ENCODE data around the gene PEF1.

PEF1 gene

DNA sequence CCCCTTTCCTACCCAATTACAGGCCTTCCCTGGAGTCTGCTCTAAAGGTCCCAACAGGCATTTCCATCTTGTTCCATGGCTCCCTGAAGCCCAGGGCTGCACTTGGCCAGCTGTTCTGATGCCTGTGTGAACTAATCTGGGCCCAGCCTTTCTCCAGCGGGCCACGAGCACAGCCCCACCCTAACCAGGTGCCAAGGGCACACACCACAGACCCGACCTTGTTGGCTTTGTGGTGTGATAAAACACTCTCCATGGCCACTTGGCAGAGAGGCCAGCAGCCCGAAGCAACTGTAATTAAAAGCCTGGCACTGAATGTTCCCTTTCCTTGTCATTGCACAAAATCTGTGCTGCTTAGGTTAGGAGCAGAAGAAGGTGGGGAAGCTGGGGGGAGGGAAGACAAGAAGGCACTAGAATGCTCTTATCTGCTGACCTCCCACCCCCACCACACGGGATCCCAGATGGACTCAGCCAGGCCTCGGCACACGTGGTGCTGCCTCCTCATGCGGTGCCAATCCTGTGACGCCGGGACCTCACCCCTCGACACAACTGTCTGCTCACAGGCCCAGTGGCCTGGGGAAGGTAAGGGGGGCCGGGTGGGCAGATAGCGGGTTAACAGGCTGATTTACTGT lies 17.3 kb downstream of the PEF1 start:
- no peak for DNase-seq

DNA sequence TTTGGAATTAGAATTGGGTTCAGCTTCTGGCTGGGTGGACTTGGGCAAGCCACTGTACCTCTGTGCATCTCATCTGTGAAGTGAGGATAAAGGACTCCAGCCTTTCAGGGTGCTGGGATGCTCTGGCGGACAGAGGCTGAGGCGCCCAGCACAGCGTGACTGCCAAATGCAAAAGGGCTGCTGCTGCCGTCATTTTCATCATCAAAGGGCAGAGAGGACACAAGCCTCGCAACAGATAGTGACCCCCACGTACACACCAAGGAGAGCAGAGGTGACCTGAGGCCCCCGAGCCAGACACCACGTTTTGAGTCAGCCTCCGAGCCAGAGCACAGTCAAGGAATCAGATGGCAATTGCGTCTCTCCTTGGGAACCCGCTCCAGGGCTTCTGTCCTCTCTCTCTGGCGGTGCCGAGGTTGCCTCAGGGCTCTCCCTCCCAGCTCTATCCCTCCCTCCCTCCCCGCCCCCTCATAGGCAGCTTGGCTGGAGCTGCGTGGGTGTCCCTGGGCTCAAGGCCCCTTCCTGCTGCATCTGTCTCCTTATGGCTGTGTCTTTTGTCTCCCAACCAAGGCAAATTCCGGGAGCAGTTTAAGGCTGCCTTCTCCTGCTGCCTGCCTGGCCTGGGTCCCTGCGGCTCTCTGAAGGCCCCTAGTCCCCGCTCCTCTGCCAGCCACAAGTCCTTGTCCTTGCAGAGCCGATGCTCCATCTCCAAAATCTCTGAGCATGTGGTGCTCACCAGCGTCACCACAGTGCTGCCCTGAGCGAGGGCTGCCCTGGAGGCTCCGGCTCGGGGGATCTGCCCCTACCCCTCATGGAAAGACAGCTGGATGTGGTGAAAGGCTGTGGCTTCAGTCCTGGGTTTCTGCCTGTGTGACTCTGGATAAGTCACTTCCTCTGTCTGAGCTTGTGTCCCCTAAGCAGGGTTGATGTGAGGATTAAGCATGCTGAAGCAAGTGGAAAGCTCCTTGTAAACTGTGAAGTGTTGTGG lies 18.2 kb downstream of the PEF1 start:
- no peak for DNase-seq

DNA sequence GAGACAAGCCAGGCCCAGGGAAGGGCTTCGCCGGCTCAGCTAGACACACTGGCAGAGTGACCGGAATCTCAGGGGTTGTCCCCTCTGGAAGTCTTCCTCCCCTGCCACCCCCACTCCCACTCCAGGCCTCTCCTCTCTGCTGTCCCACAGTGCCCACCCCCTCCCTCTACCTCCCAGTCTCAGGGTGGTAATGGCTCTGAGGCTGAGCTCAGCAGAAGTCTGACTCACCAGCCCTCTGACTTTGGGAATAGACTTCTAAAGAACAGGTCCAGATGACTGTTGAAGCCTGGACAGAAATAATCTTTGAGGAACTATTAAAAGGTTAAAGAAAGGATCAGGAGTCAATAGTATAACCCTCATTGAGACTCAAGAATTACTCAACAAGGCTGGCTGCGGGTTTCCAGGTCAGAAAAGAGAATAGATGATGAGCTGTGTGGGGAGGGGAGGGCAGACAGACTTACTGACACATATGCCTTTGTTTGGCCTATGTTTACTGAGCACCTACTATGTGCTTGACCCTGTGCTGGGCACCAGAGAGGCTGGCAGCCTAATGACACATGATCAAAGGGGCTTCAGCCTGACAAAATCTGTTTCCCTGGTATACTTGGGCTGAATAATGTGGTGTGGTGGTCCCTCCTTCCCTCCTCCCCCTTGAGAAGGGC lies 19.0 kb downstream of the PEF1 start:
- DNase-seq: no peak

DNA sequence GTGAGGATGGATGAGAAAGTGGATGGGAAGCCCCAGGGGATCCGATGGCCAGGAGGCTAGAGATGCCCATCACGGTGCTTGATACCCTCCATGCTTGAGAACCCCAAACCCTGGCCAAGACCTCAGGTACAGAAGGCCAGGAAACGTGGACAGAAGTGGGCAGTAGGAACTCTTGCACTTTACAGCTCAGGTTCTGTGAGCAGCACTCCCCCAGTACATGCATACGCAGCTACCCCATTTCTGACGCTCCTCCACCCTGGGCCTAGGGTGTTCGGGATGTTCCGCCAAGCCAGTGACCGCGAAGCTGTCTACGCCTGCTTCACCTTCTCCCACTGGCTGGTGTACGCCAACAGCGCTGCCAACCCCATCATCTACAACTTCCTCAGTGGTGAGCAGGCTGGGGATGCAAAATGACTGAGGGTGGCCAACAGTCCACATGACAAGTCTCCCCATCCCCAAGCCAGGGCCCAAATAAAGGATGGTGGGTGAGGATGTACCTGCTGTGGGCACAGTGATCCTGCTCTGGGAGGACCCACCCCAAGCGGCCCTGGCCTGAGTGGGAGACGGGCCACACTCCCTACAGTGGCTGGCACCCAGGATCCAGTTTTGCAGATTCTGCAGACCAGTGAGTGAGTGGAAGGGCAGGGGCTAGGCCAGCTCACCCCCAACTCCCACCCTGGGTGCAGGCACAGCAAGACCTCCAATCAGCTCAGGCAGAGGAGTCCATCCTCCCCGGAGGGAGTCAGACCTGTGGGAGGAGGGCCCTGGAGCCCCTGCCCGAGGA lies 19.8 kb downstream of the PEF1 start:
- DNase-seq: no peak

DNA sequence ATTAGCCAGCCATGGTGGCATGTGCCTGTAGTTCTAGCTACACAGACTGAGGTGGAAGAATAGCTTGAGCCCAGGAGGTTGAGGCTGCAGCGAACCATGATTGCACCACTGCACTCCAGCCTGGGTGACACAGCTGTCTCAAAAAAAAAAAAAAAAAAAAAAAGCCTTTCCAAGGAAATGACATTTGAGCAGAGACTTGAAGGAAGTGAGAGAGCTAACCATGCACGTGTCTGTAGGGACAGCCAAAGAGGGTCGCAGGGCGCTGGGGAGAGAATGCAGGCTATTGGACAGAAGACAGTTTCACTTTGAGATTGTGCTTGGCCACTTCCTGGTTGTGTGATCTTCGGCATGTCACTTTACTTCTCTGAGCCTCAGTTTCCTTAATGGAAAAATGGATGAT lies 20.4 kb downstream of the PEF1 start:
- no peak for DNase-seq

DNA sequence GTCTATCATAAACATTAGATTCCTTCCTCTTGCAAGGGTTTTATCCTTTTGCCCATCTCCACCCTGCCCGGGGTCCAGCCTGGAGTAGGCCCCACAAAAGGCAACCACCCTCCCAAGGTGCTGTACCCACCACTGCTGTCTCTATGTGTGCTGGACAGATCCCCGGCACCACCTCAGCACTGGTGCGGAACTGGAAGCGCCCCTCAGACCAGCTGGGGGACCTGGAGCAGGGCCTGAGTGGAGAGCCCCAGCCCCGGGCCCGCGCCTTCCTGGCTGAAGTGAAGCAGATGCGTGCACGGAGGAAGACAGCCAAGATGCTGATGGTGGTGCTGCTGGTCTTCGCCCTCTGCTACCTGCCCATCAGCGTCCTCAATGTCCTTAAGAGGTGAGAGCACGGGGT lies 21.3 kb downstream of the PEF1 start:
- no peak for DNase-seq

DNA sequence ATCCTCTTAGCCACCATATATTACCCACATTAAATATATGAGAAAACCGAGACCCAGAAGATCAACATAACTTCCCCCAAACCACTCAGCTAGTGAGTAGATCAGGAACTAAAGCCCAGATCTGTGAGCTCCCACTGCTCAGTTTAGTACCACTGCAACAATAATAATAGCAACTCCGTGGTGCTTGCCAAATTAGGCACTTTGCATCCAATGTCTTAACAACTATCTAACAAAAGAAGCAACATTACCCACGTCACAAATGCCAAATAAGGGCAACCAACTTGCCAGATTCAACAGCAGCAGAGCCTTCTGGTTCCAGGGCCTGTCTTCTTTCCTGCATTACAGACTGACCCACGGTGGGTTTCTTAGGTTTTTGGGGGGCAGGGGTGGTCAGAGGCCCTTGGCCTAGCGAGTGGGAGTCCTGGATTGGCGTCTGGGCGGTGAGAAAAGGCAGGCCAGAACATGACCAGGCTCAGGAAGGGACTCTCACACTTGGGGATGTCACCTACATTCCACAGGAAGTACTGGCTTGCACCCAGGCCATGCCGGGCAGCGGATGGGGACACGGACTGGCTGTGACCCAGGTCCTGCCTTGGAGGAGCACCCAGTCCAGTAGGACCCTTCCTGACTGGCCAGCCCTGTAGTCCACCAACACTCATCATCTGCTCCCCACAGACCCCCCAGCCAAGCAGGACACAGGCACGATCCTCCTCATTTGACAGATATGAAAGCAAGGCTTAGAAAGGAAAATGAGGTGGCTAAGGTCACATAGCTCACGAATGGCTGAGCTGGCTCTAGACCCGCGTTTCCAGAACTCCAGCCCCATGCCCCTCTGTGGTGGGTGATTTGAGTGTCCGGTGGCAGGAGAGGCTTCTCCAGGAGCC lies 22.6 kb downstream of the PEF1 start:
- DNase-seq: no peak

DNA sequence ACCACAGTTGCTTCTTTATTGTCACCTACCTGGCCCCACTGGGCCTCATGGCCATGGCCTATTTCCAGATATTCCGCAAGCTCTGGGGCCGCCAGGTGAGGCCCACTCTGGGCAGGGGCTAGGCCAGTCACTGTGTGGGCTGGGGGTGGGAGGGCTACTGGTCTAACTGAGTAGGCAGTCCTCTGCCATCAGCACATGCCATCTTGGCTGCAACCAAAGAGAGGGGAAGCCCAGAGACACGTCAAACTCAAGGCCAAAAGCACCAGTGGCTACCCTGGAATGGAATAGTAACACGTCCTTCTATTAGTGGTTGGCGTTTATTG lies 23.2 kb downstream of the PEF1 start:
- DNase-seq: no peak

DNA sequence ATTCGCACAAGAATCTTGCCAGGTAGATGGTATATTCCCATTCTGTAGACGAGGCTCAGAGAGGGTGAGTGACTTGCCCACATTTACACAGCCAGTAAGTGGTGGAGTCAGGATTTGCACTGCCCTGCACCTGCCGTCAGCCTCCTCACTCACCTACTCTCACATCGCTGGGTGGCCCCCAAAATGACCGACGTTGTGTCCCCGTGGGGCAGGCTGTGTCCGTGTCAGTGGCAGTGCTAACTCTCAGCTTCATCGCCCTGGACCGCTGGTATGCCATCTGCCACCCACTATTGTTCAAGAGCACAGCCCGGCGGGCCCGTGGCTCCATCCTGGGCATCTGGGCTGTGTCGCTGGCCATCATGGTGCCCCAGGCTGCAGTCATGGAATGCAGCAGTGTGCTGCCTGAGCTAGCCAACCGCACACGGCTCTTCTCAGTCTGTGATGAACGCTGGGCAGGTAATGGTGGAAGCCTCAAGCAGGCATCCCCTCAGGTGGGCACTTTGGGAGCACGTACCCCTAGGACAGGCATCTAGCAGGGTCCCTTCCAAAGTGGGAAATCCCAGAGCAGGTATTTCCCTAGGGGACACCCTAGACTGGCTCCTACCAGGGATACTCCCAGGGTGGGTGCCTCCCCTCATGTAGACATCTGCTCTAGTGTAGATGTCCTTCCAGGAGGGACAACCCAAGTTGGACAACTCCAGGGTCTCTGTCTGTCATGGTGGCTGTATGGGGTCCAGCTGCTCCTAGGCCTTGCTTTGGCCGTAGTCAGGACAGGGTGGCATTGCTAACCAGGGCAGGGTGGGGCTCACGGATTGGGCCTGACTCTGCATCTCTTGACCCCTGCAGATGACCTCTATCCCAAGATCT lies 23.8 kb downstream of the PEF1 start:
- no peak for DNase-seq

DNA sequence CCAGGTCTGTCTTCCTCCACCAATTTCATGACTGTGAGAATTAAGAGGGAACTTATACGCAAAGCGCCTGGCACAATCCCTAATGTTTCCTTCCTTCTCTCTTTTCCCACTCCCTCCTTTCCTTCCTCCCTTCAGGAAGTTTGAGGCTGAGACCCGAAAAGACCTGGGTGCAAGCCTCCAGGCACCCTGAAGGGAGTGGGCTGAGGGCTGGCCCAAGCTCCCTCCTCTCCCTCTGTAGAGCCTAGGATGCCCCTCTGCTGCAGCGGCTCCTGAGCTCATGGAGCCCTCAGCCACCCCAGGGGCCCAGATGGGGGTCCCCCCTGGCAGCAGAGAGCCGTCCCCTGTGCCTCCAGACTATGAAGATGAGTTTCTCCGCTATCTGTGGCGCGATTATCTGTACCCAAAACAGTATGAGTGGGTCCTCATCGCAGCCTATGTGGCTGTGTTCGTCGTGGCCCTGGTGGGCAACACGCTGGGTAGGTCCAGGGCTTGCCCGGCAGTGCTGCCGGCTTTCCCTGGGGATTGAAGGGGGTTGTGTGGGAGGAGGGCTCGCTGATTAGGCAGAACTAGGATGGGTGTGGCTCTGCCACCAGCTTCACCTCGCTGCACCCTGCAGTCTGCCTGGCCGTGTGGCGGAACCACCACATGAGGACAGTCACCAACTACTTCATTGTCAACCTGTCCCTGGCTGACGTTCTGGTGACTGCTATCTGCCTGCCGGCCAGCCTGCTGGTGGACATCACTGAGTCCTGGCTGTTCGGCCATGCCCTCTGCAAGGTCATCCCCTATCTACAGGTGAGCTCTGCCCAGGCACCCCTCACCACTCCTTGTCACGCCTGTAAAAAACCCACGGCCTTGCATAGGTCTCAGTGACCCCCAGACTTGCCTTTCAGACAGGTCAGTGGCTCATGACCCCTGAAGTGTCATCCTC lies 25.5 kb downstream of the PEF1 start:
- no peak for DNase-seq

DNA sequence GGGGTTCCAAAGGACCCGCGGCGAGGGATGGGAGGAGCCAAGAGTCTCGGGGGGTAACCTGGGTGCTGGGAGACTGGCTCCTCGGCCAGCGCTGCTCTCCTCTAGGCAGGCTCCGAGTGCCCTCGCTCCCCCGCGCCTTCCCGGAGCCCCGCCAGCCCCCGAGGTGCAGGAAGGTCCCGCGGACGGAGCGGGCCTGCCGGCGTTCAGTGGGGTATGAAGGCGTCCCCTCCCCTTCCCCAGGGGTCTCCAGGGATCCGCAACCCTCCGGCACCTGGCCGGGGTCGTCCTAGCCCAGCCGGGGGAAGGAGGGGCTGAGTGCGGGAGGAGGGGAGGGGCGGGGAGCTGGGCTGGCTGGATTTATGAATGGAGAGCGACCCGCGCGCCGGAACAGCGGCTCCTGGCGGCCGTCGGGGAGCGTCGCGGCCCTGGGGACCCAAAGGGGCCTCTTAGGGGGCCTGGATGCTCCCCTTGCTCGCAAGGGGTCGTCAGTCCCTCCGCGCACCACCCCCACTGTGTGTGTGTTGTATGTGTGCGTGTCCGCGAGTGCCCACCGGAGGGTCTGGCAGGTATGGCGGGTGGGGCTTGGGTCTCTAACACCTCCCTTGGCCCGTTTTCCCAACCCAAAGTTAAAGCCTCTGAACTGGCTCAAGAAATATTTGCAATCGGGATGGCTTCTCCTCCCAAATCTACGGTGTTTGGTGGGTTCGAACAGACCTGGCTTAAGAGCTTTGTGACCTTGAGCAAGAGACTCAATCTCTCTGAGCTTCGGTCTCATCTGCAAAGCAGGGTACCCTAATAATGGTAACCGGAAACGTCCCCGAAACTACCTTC lies 26.5 kb downstream of the PEF1 start:
- DNase-seq: no peak

DNA sequence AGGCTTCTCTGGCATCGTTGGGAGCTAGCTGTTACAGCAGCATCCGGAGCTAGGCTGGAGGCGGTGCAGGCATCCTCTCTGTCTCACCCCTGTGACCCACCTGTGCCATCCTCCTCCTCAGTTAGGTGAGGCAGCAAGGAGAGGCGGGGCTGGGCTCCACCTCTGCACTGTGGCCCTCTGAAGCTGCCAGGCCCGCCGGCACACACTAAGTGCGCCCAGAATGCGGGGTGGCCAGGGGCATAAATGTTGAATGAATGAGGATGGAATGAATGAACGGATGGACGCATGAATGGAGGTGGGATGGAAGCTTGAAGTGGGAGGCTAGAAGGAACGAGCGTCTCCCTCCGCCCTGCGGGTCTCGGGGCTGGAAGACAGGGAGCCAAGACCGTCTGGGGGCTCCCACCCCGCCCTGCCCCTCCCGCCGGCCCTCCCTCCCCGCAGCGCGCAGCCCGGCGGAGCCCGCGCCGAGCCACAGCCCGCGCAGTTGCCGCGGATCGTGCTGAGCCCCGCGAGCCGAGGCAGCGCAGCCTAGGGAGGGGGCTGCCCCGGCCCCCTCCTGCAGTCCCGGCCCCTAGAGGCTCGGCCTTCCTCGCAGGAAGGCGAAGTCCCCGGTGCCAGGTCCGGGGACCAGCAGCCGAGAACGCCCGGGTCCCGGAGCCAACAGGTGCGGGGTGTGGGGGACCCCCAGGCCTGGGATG lies 27.3 kb downstream of the PEF1 start, which contains the start of gene HCRTR1:
Gene HCRTR1 (plus strand): TSS at position 472 of the 698 bp plus-strand sequence. CDS start 1,504 bp downstream, outside the sequence.
- DNase-seq: no peak

DNA sequence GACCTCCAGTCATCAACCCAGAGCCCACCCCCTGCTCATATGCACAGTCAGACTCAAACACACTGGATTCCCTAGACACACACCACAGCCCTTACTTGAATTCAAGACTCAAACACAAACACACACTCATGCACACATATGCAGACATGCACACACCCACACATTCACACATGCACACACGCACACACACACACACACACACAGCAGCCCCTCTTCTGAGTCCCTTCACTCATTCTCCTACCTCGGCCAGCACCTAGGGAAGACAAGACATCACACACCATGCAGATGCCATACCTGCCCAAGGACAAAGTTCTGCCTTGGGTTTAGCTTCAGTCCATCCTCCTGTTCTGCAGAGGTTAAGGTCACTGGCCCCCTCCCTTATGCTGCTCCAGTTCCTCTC lies 28.7 kb downstream of the PEF1 start:
- DNase-seq: no peak

DNA sequence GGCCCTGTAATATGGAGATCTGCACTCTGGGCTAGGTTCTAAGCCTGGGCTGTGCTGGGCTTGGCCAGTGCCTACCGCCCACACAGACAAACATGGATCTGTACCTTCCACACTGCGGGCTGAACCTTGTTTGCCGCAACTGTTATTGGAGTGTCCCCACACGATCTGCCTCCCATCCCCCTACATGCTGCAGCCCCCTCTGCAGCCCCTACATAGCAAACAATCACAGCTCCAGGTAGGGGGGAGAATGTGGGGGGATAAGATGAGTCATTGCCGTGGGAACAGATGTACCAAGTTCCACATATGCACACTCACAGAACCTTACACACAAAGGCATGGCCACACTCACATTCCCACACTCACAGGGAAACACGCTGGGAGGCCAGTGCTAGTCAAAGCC lies 29.3 kb downstream of the PEF1 start:
- no peak for DNase-seq

DNA sequence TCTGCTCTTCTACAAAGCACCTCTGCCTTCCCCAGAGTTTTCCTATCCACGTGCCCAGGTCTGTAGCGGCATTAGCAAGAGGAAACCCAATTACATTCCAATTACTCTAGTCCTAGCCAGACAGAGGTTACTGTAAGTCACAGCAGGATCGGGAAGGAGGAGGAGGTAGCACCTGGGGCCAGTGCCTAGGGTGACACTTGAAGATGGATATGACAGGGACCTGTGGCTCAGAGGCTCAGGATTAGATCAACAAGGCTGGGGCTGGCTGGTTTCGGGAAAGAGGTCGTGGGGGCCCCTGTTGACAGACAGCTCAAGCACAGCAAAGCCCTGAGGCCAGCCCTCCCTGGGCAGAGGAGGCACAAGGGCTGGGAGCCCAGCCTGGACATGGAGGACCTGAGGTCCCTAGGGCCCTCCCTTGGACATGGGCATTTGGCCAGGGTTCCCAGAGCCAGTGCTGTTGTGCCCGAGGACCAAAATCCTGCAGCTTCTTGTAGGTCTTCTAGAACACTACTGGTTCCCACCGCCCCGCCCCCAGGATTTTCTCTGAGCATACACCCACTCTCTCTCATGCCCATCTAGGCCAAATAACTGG lies 30.2 kb downstream of the PEF1 start:
- DNase-seq: no peak

DNA sequence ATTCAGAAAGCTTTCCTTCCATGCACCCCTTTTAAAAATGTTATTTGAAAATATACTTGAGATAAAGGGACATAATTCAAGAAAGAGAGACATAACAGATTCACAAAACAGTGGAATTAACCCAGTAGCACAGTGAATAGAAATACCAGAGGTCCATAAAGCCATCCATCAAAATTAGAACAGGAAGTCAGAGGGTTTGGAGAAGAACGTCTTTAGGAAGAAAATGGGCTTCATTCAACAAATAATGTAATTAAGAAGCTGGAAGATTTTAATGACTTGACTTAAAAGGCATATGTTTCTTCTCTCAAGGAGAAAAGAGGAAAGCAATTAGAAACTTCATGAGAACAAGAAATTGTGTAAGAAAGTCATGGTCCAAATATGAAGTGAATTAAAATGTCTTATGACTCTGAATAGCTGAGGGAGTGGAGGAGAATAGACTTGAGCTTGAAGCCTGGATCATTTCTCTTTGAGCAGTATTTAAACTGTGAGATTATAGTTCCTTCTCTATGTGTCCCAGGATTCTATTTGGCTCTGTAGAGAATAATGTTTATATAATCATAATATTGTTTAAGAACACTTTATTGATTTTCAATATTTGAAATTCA lies 35.1 kb downstream of the PEF1 start:
- no peak for DNase-seq

DNA sequence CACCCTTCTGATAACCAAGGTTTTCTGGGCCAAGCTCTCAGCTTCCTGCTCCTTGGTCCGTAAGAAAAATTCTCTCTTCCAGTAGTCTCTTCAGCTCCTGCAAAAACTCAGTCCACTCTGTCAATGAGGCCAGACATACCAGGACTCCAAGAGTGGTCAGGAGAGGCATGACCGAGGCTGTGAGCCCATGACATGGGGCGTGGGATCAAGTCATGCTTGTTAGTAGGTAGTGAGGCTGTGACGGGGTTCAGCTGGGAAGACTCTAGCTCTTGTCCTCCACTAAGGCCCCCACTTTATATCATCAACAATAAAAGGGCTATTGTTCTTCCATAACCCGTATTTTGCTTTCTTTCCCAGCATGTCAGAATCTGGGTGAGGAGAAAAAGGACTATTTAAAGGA lies 37.3 kb downstream of the PEF1 start:
- no peak for DNase-seq
